Neural cell (in vitro differentiated cells): Measurements from ENCODE around the gene EMILIN1. TPM values are rescaled to one million over a fixed set of nuclear protein-coding genes. Genes with fewer than 3 reads are reported as not detected.

Experiments
- H2AFZ ChIP-seq: fragments of 200-600, 300-800 bp; sonication (generic), shearing (Covaris generic); 2 replicates; pipeline ENCODE4 v1.6.0; 2014; ENCODE audit warnings: low read depth, mild to moderate bottlenecking, antibody characterized with exemption, low read length, moderate library complexity
- H3F3A ChIP-seq: fragments of 200-600 bp; shearing (Covaris generic); 2 replicates; pipeline ENCODE4 v1.6.1; 2016; ENCODE audit warnings: mild to moderate bottlenecking, moderate library complexity, mixed read lengths, antibody characterized with exemption, low read length; ENCODE audit not compliant: insufficient read depth, poor library complexity, severe bottlenecking
- H3K27ac ChIP-seq: fragments of 200-600, 300-800 bp; sonication (generic), shearing (Covaris generic); 2 replicates; pipeline ENCODE4 v1.5.1; 2014; ENCODE audit warnings: mild to moderate bottlenecking, low read length, moderate library complexity
- H3K27me3 ChIP-seq: fragments of 300-800, 200-600 bp; sonication (generic), shearing (Covaris generic); 2 replicates; pipeline ENCODE4 v1.6.0; 2014; ENCODE audit warnings: mild to moderate bottlenecking, low read depth, low read length, moderate library complexity; ENCODE audit not compliant: insufficient read depth
- H3K36me3 ChIP-seq: fragments of 300-800, 200-600 bp; sonication (generic), shearing (Covaris generic); 2 replicates; pipeline ENCODE4 v1.5.1; 2014; ENCODE audit warnings: mild to moderate bottlenecking, antibody characterized with exemption, low read length, moderate library complexity; ENCODE audit not compliant: insufficient read depth
- H3K4me2 ChIP-seq: fragments of 300-800, 200-600 bp; sonication (generic), shearing (Covaris generic); 2 replicates; pipeline ENCODE4 v1.6.0; 2014; ENCODE audit warnings: mild to moderate bottlenecking, low read length
- H3K4me3 ChIP-seq: fragments of 300-800, 200-600 bp; sonication (generic), shearing (Covaris generic); 2 replicates; pipeline ENCODE4 v1.5.1; 2014; ENCODE audit warnings: mild to moderate bottlenecking, low read length, moderate library complexity
- H3K79me2 ChIP-seq: fragments of 200-600 bp; shearing (Covaris generic); replicated peaks from 2 replicates; pipeline ENCODE4 v1.6.0; 2014; ENCODE audit warnings: mild to moderate bottlenecking, low read length, moderate library complexity; ENCODE audit not compliant: insufficient read depth
- H3K9ac ChIP-seq: fragments of 300-800, 200-600 bp; sonication (generic), shearing (Covaris generic); 2 replicates; pipeline ENCODE4 v1.6.1; 2016; ENCODE audit warnings: mild to moderate bottlenecking, low read length, mixed read lengths
- H3K9me2 ChIP-seq: fragments of 200-600 bp; shearing (Covaris generic); 2 replicates; pipeline ENCODE4 v1.6.1; 2016; ENCODE audit warnings: mild to moderate bottlenecking, low read length, mixed read lengths; ENCODE audit not compliant: insufficient read depth
- H3K9me3 ChIP-seq: fragments of 200-600, 300-800 bp; sonication (generic), shearing (Covaris generic); 2 replicates; pipeline ENCODE4 v1.6.1; 2016; ENCODE audit warnings: mild to moderate bottlenecking, mixed run types, low read length, moderate library complexity, mixed read lengths
- H4K20me1 ChIP-seq: fragments of 200-600 bp; shearing (Covaris generic); 2 replicates; pipeline ENCODE4 v1.6.1; 2016; ENCODE audit warnings: mild to moderate bottlenecking, mixed run types; ENCODE audit not compliant: insufficient read depth
- CTCF ChIP-seq: fragments of 450-650 bp; IDR thresholded peaks from 2 replicates; pipeline ENCODE4 v1.5.1; 2014; ENCODE audit warnings: antibody characterized with exemption, mild to moderate bottlenecking, moderate library complexity; ENCODE audit not compliant: poor library complexity, severe bottlenecking
- EP300 ChIP-seq: fragments of 450-650 bp; conservative IDR thresholded peaks from 2 replicates; pipeline ENCODE4 v1.6.1; 2014; ENCODE audit warnings: antibody characterized with exemption, mild to moderate bottlenecking, moderate library complexity; ENCODE audit not compliant: poor library complexity, severe bottlenecking
- EZH2 ChIP-seq: fragments of 200-600, 300-800 bp; shearing (Covaris generic), sonication (generic); IDR thresholded peaks from 2 replicates; pipeline ENCODE4 v1.6.1; 2014; ENCODE audit warnings: antibody characterized with exemption, low read length, borderline replicate concordance, mild to moderate bottlenecking; ENCODE audit not compliant: insufficient read depth, poor library complexity, severe bottlenecking
- MXI1 ChIP-seq: fragments of 450-650 bp; conservative IDR thresholded peaks from 2 replicates; pipeline ENCODE4 v1.6.1; 2014; ENCODE audit warnings: antibody characterized with exemption, mild to moderate bottlenecking; ENCODE audit not compliant: poor library complexity, severe bottlenecking
- POLR2AphosphoS5 ChIP-seq: IDR thresholded peaks from 2 replicates; pipeline ENCODE4 v1.6.1; 2012
- RAD21 ChIP-seq: fragments of 450-650 bp; conservative IDR thresholded peaks from 2 replicates; pipeline ENCODE4 v1.6.1; 2014; ENCODE audit warnings: antibody characterized with exemption, mild to moderate bottlenecking, moderate library complexity
- REST ChIP-seq: IDR thresholded peaks from 2 replicates; pipeline ENCODE4 v1.6.1; 2012; ENCODE audit warnings: borderline replicate concordance
- SMC3 ChIP-seq: fragments of 450-650 bp; conservative IDR thresholded peaks from 2 replicates; pipeline ENCODE4 v1.6.1; 2014; ENCODE audit warnings: antibody characterized with exemption, mild to moderate bottlenecking, moderate library complexity; ENCODE audit not compliant: poor library complexity
- TAF1 ChIP-seq: IDR thresholded peaks from 2 replicates; pipeline ENCODE4 v1.6.1; 2012; ENCODE audit warnings: low read depth
- polyA plus RNA-seq: library from polyadenylated mRNA; depleted of rRNA; stranded (reverse); fragments of >200 nt; gene quantifications from 2 replicates; pipeline ENCODE4 v1.2.3, GENCODE V29; 2014

The EMILIN1 gene
- polyA plus RNA-seq, 1 donor from 2014 or later, result 1.3 TPM

GRCh38 chr2:27053321-27053720, 25.1 kb upstream of the EMILIN1 start:
- peaks cover 7% of the 10 kb centered on the region for H3K79me2 ChIP-seq
- no peaks in the 10 kb centered on the region for H4K20me1 ChIP-seq
- TF ChIP-seq EZH2, result no peak
- TF ChIP-seq SMC3, result no peak
- TF ChIP-seq MXI1, result no peak
- no peak for TF ChIP-seq CTCF
- TF ChIP-seq REST, result no peak
- no peak for TF ChIP-seq POLR2AphosphoS5
- no peak for TF ChIP-seq EP300
- no peak for TF ChIP-seq TAF1
- no peak for TF ChIP-seq RAD21
- H3K4me2 ChIP-seq, result no peak overlapping the region
- no peak overlapping the region for H2AFZ ChIP-seq
- H3K9ac ChIP-seq, result no peak overlapping the region
- no peaks in the 10 kb centered on the region for H3K27me3 ChIP-seq
- no peaks in the 10 kb centered on the region for H3K9me3 ChIP-seq
- no peak overlapping the region for H3K27ac ChIP-seq
- no peak overlapping the region for H3K4me3 ChIP-seq
- peaks cover 3% of the 10 kb centered on the region for H3F3A ChIP-seq
- H3K9me2 ChIP-seq, result no peaks in the 10 kb centered on the region
- H3K36me3 ChIP-seq, result no peaks in the 10 kb centered on the region

GRCh38 chr2:27053776-27054175, 24.6 kb upstream of the EMILIN1 start:
- TF ChIP-seq TAF1, result no peak
- no peak for TF ChIP-seq RAD21
- TF ChIP-seq SMC3, result no peak
- TF ChIP-seq MXI1, result no peak

GRCh38 chr2:27054721-27055120, 23.7 kb upstream of the EMILIN1 start:
- Histone ChIP-seq H3K9me2 (no peaks in the 10 kb centered on the region), H3F3A (no peaks in the 10 kb centered on the region), H3K36me3 (no peaks in the 10 kb centered on the region), H2AFZ (no peak overlapping the region), H3K4me2 (no peak overlapping the region), H4K20me1 (no peaks in the 10 kb centered on the region), H3K27ac (no peak overlapping the region), H3K27me3 (no peaks in the 10 kb centered on the region), H3K79me2 (peaks cover 7% of the 10 kb centered on the region), H3K9me3 (no peaks in the 10 kb centered on the region), H3K4me3 (no peak overlapping the region), H3K9ac (no peak overlapping the region)
- no peak for TF ChIP-seq EP300

More at GRCh38 chr2:27053776-27054175, 24.6 kb upstream of the EMILIN1 start:
- H4K20me1 ChIP-seq, result no peaks in the 10 kb centered on the region
- H3K36me3 ChIP-seq, result no peaks in the 10 kb centered on the region
- H3K27me3 ChIP-seq, result no peaks in the 10 kb centered on the region
- H3F3A ChIP-seq, result no peaks in the 10 kb centered on the region
- H3K9ac ChIP-seq, result no peak overlapping the region
- no peak overlapping the region for H3K4me2 ChIP-seq
- no peak overlapping the region for H3K4me3 ChIP-seq
- no peaks in the 10 kb centered on the region for H3K9me2 ChIP-seq
- H3K27ac ChIP-seq, result no peak overlapping the region
- H3K9me3 ChIP-seq, result no peaks in the 10 kb centered on the region
- no peak overlapping the region for H2AFZ ChIP-seq
- peaks cover 7% of the 10 kb centered on the region for H3K79me2 ChIP-seq
